Ascending aorta (tissue), 2 donors: ENCODE measurements around the gene MKX. TPM values are rescaled to one million over a fixed set of nuclear protein-coding genes. Genes with fewer than 3 reads are reported as not detected.
A peak's percentile ranks its signal among the peaks of the same experiment; 100 is the strongest.

Experiments
- DNase-seq, 2 donors: peaks; one replicate each; pipeline ENCODE4 v3.0.0-alpha.2; 2019; ENCODE audit warnings: low spot score in 2 of 2
- H3K27ac ChIP-seq, 2 donors: fragments of 200-600 bp; sonication (generic); one replicate each; pipeline ENCODE4 v1.5.1; 2016 to 2017; ENCODE audit warnings: mild to moderate bottlenecking in 1 of 2
- H3K27me3 ChIP-seq: fragments of 200-600 bp; sonication (generic); one replicate; pipeline ENCODE4 v1.5.1; 2017
- H3K36me3 ChIP-seq, 2 donors: fragments of 200-600 bp; sonication (generic); one replicate each; pipeline ENCODE4 v1.5.1; 2016
- H3K4me1 ChIP-seq, 2 donors: fragments of 200-600 bp; sonication (generic); one replicate each; pipeline ENCODE4 v1.5.1; 2016 to 2017; ENCODE audit warnings: mild to moderate bottlenecking in 1 of 2
- H3K4me3 ChIP-seq, 2 donors: fragments of 200-600 bp; sonication (generic); one replicate each; pipeline ENCODE4 v1.5.1; 2016 to 2017; ENCODE audit warnings: mild to moderate bottlenecking in 1 of 2
- H3K9me3 ChIP-seq, 2 donors: fragments of 200-600 bp; sonication (generic); one replicate each; pipeline ENCODE4 v1.5.1; 2016
- intact Hi-C: fragments of 100-400 bp; cut with DNase I; formaldehyde crosslinking; loops from one replicate; pipeline ENCODE4 v1.15.1; 2023
- total RNA-seq: library from RNA; depleted of rRNA; stranded (reverse); fragments of >200 nt; gene quantifications from one replicate; pipeline ENCODE4 v1.1.0, GENCODE V29; 2016
- TF ChIP-seq, protein P1 (sequence below), 3 experiments: fragments of 200-600 bp in 2 of 3; fragments of 450-650 bp in 1 of 3; sonication (generic) in 2 of 3; IDR thresholded peaks; one replicate each; pipeline ENCODE4 v1.5.1; 2016 to 2019; ENCODE audit warnings: antibody characterized with exemption in 3 of 3, mild to moderate bottlenecking in 1 of 3, moderate library complexity in 1 of 3

Gene MKX
- total RNA-seq, 1 donor from 2014 or later: 15.8 TPM

DNA sequence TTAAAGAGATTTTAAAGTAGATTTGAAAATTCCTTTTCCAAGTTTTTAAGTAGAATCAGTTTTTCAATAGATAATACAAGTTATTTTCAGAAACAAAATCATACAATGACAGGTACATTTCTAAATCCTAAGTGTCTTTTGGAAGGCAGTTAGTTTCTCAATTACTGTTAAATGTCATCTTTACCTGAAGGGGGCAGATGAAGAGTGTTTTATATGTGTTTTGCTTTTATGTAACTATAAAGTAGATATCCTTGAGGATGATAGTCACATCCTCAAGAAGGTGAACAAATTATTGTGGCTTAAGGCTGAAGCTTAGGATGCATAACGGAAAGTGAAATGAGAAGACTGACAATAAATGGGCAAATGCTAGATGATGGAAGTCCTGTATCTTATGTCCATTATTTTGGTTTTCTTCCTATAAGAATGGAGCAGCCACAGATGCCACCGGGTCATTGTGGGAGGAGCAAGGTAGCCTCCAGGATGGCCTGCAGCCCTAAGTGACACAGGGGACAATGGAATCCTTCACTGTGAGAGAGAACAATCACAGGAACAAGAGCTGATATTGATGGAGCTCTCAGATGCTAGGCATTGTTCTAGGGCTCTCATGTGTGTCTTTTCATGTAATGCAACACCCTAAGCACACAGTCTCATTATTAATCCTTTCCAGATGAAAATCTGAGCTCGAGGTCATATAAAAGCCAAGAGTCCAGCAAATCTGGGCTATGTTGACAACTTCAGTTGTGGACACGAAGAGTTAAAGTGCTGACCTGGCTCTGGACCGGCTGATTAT is 14.1 kb upstream of the MKX start:
- intact Hi-C loops: no loop called here
- no peaks in the 10 kb centered on the region for H3K27me3 ChIP-seq
- DNase-seq: no peak

DNA sequence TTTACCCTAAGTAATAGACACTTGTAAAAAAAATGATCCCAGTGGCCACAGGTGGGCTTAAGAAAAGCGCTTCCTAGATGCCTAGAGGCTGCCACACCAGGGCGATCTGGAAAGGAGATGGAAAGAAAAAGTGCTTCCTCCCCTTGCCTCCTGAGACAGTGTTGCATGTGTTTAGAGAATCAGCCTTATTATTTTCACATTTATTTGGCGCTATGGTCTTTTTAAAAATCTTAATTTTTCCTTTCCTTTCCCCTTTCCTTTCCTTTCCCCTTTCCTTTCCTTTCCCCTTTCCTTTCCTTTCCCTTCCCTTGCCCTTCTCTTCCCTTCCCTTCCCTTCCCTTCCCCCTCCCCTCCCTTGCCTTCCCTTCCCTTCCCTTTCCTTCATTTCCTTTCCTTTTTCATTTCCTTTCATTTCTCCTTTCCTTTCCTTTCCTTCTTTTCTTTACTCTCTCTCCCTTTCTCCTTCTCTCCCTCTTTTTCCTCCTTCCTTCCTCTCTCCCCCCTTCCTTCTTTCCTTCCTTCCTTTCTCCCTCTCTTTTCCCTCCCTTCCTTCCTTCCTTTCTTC is 7.1 kb upstream of the MKX start:
- Histone ChIP-seq H3K27me3 (no peaks in the 10 kb centered on the region), H3K36me3 (no peaks in the 10 kb centered on the region), H3K27ac (no peak overlapping the region), H3K9me3 (no peaks in the 10 kb centered on the region), H3K4me3 (no peak overlapping the region), H3K4me1 (no peaks in the 10 kb centered on the region)
- intact Hi-C loops: no loop called here
- TF ChIP-seq, protein P1, sequence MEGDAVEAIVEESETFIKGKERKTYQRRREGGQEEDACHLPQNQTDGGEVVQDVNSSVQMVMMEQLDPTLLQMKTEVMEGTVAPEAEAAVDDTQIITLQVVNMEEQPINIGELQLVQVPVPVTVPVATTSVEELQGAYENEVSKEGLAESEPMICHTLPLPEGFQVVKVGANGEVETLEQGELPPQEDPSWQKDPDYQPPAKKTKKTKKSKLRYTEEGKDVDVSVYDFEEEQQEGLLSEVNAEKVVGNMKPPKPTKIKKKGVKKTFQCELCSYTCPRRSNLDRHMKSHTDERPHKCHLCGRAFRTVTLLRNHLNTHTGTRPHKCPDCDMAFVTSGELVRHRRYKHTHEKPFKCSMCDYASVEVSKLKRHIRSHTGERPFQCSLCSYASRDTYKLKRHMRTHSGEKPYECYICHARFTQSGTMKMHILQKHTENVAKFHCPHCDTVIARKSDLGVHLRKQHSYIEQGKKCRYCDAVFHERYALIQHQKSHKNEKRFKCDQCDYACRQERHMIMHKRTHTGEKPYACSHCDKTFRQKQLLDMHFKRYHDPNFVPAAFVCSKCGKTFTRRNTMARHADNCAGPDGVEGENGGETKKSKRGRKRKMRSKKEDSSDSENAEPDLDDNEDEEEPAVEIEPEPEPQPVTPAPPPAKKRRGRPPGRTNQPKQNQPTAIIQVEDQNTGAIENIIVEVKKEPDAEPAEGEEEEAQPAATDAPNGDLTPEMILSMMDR (IDR thresholded peaks at IDR 0.05): no peak
- no peak for DNase-seq

More for the DNA sequence above, 14.1 kb upstream of the MKX start:
- Histone ChIP-seq H3K36me3 (no peaks in the 10 kb centered on the region), H3K9me3 (no peaks in the 10 kb centered on the region), H3K4me3 (no peak overlapping the region), H3K27ac (no peak overlapping the region), H3K4me1 (no peaks in the 10 kb centered on the region)
- TF ChIP-seq, protein P1 (IDR thresholded peaks at IDR 0.05): no peak

DNA sequence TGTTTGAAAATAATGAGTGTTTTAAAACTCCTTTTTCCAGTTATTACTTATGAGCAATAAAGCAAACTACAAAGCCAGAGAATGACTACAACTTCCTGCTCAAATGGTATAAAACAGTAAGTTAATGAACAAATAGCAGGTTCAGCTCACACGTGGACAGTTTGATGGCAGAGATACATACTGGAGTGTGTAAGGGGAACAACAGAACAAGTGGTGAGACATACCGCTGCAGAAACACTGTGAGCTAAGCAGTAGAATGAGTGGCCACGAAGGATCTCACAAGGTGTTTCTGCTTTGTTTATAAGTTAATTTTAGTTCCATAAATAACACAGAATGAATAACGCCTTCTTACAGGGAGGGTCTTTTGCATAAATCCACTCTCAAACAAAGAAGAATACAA is 3.0 kb upstream of the MKX start:
- H3K27ac ChIP-seq: no peak overlapping the region
- H3K27me3 ChIP-seq: no peaks in the 10 kb centered on the region
- intact Hi-C loops: no loop called here
- no peak for DNase-seq
- no peak overlapping the region for H3K4me3 ChIP-seq
- no peaks in the 10 kb centered on the region for H3K9me3 ChIP-seq
- TF ChIP-seq, protein P1 (IDR thresholded peaks at IDR 0.05): no peak
- peaks cover 0 to 9% of the 10 kb centered on the region in 2 donors for H3K4me1 ChIP-seq
- H3K36me3 ChIP-seq: no peaks in the 10 kb centered on the region

DNA sequence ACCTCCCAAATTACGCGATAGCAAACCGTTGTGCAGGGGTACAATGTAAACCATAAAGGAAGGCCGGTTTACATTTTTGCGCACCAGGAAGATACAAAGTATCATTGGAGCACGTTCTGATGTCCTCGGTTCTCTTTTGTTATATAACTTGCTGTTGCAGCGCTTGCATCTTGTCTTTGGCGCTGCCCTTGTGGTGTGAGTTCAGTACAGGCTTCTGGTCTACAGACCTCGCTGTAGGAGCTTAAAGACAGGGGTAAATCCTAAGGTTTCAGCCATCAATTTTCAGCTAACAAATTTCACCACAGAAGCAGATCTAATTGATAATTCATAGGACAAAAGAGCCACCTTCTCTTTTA is 1.5 kb upstream of the MKX start:
- Histone ChIP-seq H3K27me3 (no peaks in the 10 kb centered on the region), H3K9me3 (no peaks in the 10 kb centered on the region), H3K27ac (no peak overlapping the region), H3K4me1 (peaks cover 0 to 9% of the 10 kb centered on the region in 2 donors), H3K4me3 (peak overlapping the region in 1 of 2 donors; percentile 78), H3K36me3 (no peaks in the 10 kb centered on the region)
- TF ChIP-seq, protein P1 (IDR thresholded peaks at IDR 0.05): no peak
- intact Hi-C loops: no loop called here
- no peak for DNase-seq

DNA sequence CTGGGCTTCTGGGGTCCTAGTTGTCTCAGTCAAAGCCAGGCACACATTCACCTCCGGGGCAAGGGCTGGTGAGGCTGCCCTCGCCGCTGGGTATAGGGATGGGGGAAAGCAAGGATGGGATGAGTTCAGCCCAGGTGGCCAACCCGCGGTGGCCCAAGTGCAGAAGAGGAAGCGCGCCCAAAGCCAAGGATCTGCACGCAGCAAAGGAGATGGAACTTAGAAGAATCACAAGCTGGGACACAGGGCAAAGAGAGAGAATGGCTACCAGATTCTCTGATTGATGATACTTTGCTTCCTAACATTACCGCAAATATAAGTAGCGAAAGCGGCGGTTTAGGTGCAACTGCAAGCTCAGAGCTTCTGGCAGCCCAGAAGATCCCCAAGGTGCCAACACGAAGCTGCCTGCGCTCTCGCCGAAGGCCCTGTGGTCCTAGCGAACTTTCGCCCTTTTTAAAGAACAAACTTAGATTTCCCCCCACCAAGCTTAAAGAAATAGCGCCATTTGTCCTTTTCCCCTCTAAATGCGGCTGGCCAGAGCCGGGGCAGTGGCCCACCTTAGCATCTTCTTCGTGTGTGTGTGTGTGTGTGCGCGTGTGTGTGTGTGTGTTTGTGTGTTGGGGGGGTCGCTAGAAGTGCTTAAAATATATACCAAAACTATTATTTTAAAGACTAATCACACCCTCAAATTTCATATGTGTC is 927 bp upstream of the MKX start:
- TF ChIP-seq, protein P1 (IDR thresholded peaks at IDR 0.05): no peak
- Histone ChIP-seq H3K4me3 (peak overlapping the region; percentile 50 to 78), H3K4me1 (peaks cover 0 to 9% of the 10 kb centered on the region in 2 donors), H3K27me3 (no peaks in the 10 kb centered on the region), H3K27ac (peak overlapping the region; percentile 92 to 98), H3K36me3 (no peaks in the 10 kb centered on the region), H3K9me3 (no peaks in the 10 kb centered on the region)
- no peak for DNase-seq
- intact Hi-C loops: no loop called here
